ENCODE data around the gene MICAL2. TPM values are rescaled to one million over a fixed set of nuclear protein-coding genes. Genes with fewer than 3 reads are reported as not detected.

Gene MICAL2
- total RNA-seq, 1 experiment from 2014 or later = 37.4 TPM

GRCh38 chr11:12269104-12269441 lies 158.7 kb downstream of the MICAL2 start:
- Histone ChIP-seq H3K9me2 (ENCODE audit: insufficient read depth) (no peaks in the 10 kb centered on the region), H3K79me2 (ENCODE audit: insufficient read depth, low read length) (no peaks in the 10 kb centered on the region), H3K4me2 (ENCODE audit: low read length) (no peak overlapping the region), H2AFZ (ENCODE audit: low read depth, low read length, poor library complexity, severe bottlenecking) (no peak overlapping the region), H3K9ac (ENCODE audit: low read length) (no peak overlapping the region), H4K20me1 (ENCODE audit: insufficient read depth) (no peaks in the 10 kb centered on the region), H3K27ac (ENCODE audit: low read depth, low read length) (no peak overlapping the region), H3K27me3 (ENCODE audit: insufficient read depth, low read length) (no peaks in the 10 kb centered on the region), H3K9me3 (ENCODE audit: control insufficient read depth in 1 of 2, insufficient read depth in 1 of 2, low read depth in 1 of 2, low read length in 2 of 2) (no peaks in the 10 kb centered on the region), H3K36me3 (ENCODE audit: control insufficient read depth in 1 of 2, insufficient read depth in 2 of 2, low read length in 2 of 2) (no peaks in the 10 kb centered on the region), H3K4me1 (ENCODE audit: control insufficient read depth in 1 of 2, insufficient read depth in 2 of 2, low read length in 2 of 2) (peaks cover 8 to 15% of the 10 kb centered on the region in 2 experiments), H3K4me3 (replicated peaks in 1 of 2; ENCODE audit: low read depth in 1 of 2, low read length in 2 of 2) (no peak overlapping the region)
- intact Hi-C loops (cut with micrococcal nuclease) = no loop called here
- DNase-seq (ENCODE audit: low read depth, low spot score) (no peak), ATAC-seq (no peak)
- TF ChIP-seq CBX3 (IDR thresholded peaks at IDR 0.05; ENCODE audit: low read depth) (no peak), SRF (IDR thresholded peaks at IDR 0.05; ENCODE audit: low read depth) (no peak), ZBTB33 (IDR thresholded peaks at IDR 0.05; ENCODE audit: extremely low read depth, insufficient replicate concordance, low read length) (no peak), EGR1 (IDR thresholded peaks at IDR 0.05; ENCODE audit: low read depth) (no peak), REST (IDR thresholded peaks at IDR 0.05; ENCODE audit: low read depth) (no peak), EZH2phosphoT487 (IDR thresholded peaks at IDR 0.05; ENCODE audit: borderline replicate concordance) (no peak), YY1 (IDR thresholded peaks at IDR 0.05; ENCODE audit: extremely low read depth, insufficient replicate concordance, low read depth, low read length) (no peak), CEBPB (IDR thresholded peaks at IDR 0.05; ENCODE audit: low read depth) (no peak), FOSL1 (IDR thresholded peaks at IDR 0.05; ENCODE audit: low read depth) (no peak), CTCF (IDR thresholded peaks at IDR 0.05 in 2 of 3, conservative IDR thresholded peaks at IDR 0.05 in 1 of 3; ENCODE audit: borderline replicate concordance in 1 of 3, insufficient read depth in 1 of 3, low read depth in 2 of 3, low read length in 2 of 3) (no peak), JUND (IDR thresholded peaks at IDR 0.05) (no peak), TCF7L2 (IDR thresholded peaks at IDR 0.05; ENCODE audit: borderline replicate concordance, extremely low read depth, insufficient read depth, insufficient read length) (no peak), POLR2A (IDR thresholded peaks at IDR 0.05; ENCODE audit: borderline replicate concordance, extremely low read depth, insufficient read depth, insufficient read length) (no peak), EZH2 (IDR thresholded peaks at IDR 0.05) (no peak), SP1 (IDR thresholded peaks at IDR 0.05; ENCODE audit: low read depth) (no peak), ELF1 (IDR thresholded peaks at IDR 0.05; ENCODE audit: borderline replicate concordance, low read depth) (no peak), ZNF274 (IDR thresholded peaks at IDR 0.05; ENCODE audit: low read depth, low read length) (no peak), MAX (IDR thresholded peaks at IDR 0.05) (no peak), SIN3A (IDR thresholded peaks at IDR 0.05; ENCODE audit: low read depth) (no peak), RAD21 (IDR thresholded peaks at IDR 0.05; ENCODE audit: low read depth) (no peak)
- BruUV-seq (replicated peaks) = no TSS peak
- ChIA-PET CTCF (no interaction called here), POLR2A (no interaction called here), RAD21 (ENCODE audit: low non-redundant PET in 1 of 2, low total read pairs in 2 of 2, uncharacterized antibody in 2 of 2, unreplicated experiment in 2 of 2) (no interaction called here)

Data from HCT116 (cell line).